CD4-positive, alpha-beta memory T cell (primary cell): Measurements from ENCODE around the gene CRYBA2. TPM values are rescaled to one million over a fixed set of nuclear protein-coding genes. Genes with fewer than 3 reads are reported as not detected.

Experiments
- CTCF ChIA-PET: fragments of 350-600 bp; sonication (Branson Sonifier 250); formaldehyde crosslinking; loops from one replicate; lab custom pipeline; 2021; ENCODE audit warnings: inconsistent platforms; ENCODE audit not compliant: partially characterized antibody; lab: Charles Lee
- POLR2A ChIA-PET: fragments of 350-600 bp; sonication (Branson Sonifier 250); formaldehyde crosslinking; loops from one replicate; lab custom pipeline; 2021; ENCODE audit not compliant: partially characterized antibody; lab: Charles Lee
- DNase-seq, 5 donors: peaks; one replicate each; pipeline versions ENCODE4 v3.0.0 to v3.0.0-alpha.2; 2020 to 2022; ENCODE audit warnings: mixed read lengths in 1 of 5
- H3K27ac ChIP-seq: one replicate; pipeline ENCODE4 v1.7.0; 2013; ENCODE audit warnings: low read depth, low read length
- H3K27me3 ChIP-seq: 2 replicates; pipeline ENCODE4 v1.7.0; 2013; ENCODE audit warnings: mild to moderate bottlenecking, low read length, moderate library complexity; ENCODE audit not compliant: insufficient read depth
- H3K36me3 ChIP-seq: 2 replicates; pipeline ENCODE4 v1.7.0; 2013; ENCODE audit warnings: mild to moderate bottlenecking, low read length, moderate library complexity; ENCODE audit not compliant: insufficient read depth
- H3K4me1 ChIP-seq: 2 replicates; pipeline ENCODE4 v1.7.0; 2013; ENCODE audit warnings: mild to moderate bottlenecking, low read length, moderate library complexity; ENCODE audit not compliant: insufficient read depth
- H3K4me3 ChIP-seq, 2 donors: one replicate each; pipeline ENCODE4 v1.7.0; 2013; ENCODE audit warnings: low read length in 2 of 2, mild to moderate bottlenecking in 1 of 2
- H3K9me3 ChIP-seq, 2 donors: one replicate each; pipeline ENCODE4 v1.7.0; 2013; ENCODE audit warnings: low read length in 2 of 2, control low read depth in 1 of 2; ENCODE audit not compliant: control insufficient read depth in 1 of 2
- H3K27ac Mint-ChIP-seq, 7 donors: one replicate each; pipeline ENCODE4 v1.8.0; 2020 to 2021; ENCODE audit warnings: mixed read lengths in 7 of 7, mild to moderate bottlenecking in 6 of 7, inconsistent platforms in 3 of 7, moderate library complexity in 3 of 7
- H3K27me3 Mint-ChIP-seq, 2 donors: one replicate each; pipeline ENCODE4 v1.8.0; 2020 to 2021; ENCODE audit warnings: mixed read lengths in 2 of 2
- H3K36me3 Mint-ChIP-seq, 2 donors: one replicate each; pipeline ENCODE4 v1.8.0; 2020 to 2021; ENCODE audit warnings: mixed read lengths in 2 of 2, inconsistent platforms in 1 of 2, mild to moderate bottlenecking in 1 of 2
- H3K4me1 Mint-ChIP-seq, 4 donors: one replicate each; pipeline ENCODE4 v1.8.0; 2020 to 2021; ENCODE audit warnings: mixed read lengths in 4 of 4, mild to moderate bottlenecking in 1 of 4
- H3K4me3 Mint-ChIP-seq, 8 donors: one replicate each; pipeline ENCODE4 v1.8.0; 2020 to 2021; ENCODE audit warnings: mixed read lengths in 8 of 8, mild to moderate bottlenecking in 7 of 8, moderate library complexity in 6 of 8, inconsistent platforms in 3 of 8
- H3K9me3 Mint-ChIP-seq, 8 donors: one replicate each; pipeline ENCODE4 v1.8.0; 2020 to 2021; ENCODE audit warnings: mixed read lengths in 8 of 8, mild to moderate bottlenecking in 5 of 8, inconsistent platforms in 3 of 8, moderate library complexity in 1 of 8
- intact Hi-C: fragments of 100-400 bp; cut with micrococcal nuclease; formaldehyde crosslinking; loops from one replicate; pipeline ENCODE4 v1.15.1; 2023
- polyA plus RNA-seq, 2 donors: library from polyadenylated mRNA; unstranded; fragments of 300-500 nt; fragmentation: Illumina TruSeq; gene quantifications; one replicate each; pipeline ENCODE4 v1.2.3, GENCODE V29; 2021
- total RNA-seq, 2 experiments: library from RNA; stranded (reverse); gene quantifications; one replicate each; pipeline ENCODE4 v1.2.3, GENCODE V29; 2021

Gene CRYBA2
- total and polyA plus RNA-seq, 4 experiments from 2014 or later, result not detected

- no peaks in the 10 kb centered on the region for H3K36me3 Mint-ChIP-seq
- CTCF ChIA-PET, result interaction anchor here (0.6 to 4.2 kb wide), 8 partner anchors 10 to 988 kb away, joined by 3 to 14 read pairs (median 3); no protein-coding TSS in a partner anchor
- H3K27ac Mint-ChIP-seq, result no peak overlapping the region
- peaks cover 0 to 7% (median 3%) of the 10 kb centered on the region in 4 donors for H3K4me1 Mint-ChIP-seq
- Histone ChIP-seq H3K27me3 (peaks cover 12% of the 10 kb centered on the region), H3K27ac (no peak overlapping the region), H3K4me3 (no peak overlapping the region), H3K9me3 (no peaks in the 10 kb centered on the region), H3K36me3 (no peaks in the 10 kb centered on the region), H3K4me1 (peaks cover 8% of the 10 kb centered on the region)
- DNase-seq, result no peak
- intact Hi-C loops, result no loop called here
- peaks cover 0 to 3% (median 0%) of the 10 kb centered on the region in 8 donors for H3K9me3 Mint-ChIP-seq
- no peak overlapping the region for H3K4me3 Mint-ChIP-seq
- peaks cover 48 to 68% of the 10 kb centered on the region in 2 donors for H3K27me3 Mint-ChIP-seq
- POLR2A ChIA-PET, result no interaction called here
These were observed 18.0 kb downstream of the CRYBA2 start for GRCh38 chr2:218975060-218975777.

- H3K27me3 ChIP-seq, result peaks cover 12% of the 10 kb centered on the region
These were observed 22.3 kb downstream of the CRYBA2 start for GRCh38 chr2:218970894-218971293.

GRCh38 chr2:218964041-218964771 lies 29.0 kb downstream of the CRYBA2 start:
- Mint-ChIP-seq H3K27ac (no peak overlapping the region), H3K4me1 (peaks cover 8 to 24% (median 10%) of the 10 kb centered on the region in 4 donors), H3K27me3 (peaks cover 51% of the 10 kb centered on the region in 2 donors), H3K36me3 (no peaks in the 10 kb centered on the region), H3K9me3 (peaks cover 0 to 8% (median 1%) of the 10 kb centered on the region in 8 donors), H3K4me3 (no peak overlapping the region)
- H3K9me3 ChIP-seq, result no peaks in the 10 kb centered on the region
- DNase-seq, result no peak
- intact Hi-C loops, result no loop called here
- H3K4me3 ChIP-seq, result no peak overlapping the region
- H3K36me3 ChIP-seq, result no peaks in the 10 kb centered on the region
- CTCF ChIA-PET, result interaction anchor here (2.1 to 2.4 kb wide), 2 partner anchors 11 to 13 kb away, joined by 6 to 7 read pairs; no protein-coding TSS in a partner anchor
- peaks cover 39% of the 10 kb centered on the region for H3K27me3 ChIP-seq
- H3K4me1 ChIP-seq, result peaks cover 26% of the 10 kb centered on the region
- POLR2A ChIA-PET, result no interaction called here
- no peak overlapping the region for H3K27ac ChIP-seq

More at GRCh38 chr2:218970894-218971293, 22.3 kb downstream of the CRYBA2 start:
- Histone ChIP-seq H3K9me3 (no peaks in the 10 kb centered on the region), H3K4me3 (no peak overlapping the region), H3K27ac (no peak overlapping the region), H3K4me1 (no peaks in the 10 kb centered on the region), H3K36me3 (no peaks in the 10 kb centered on the region)
- ChIA-PET POLR2A (no interaction called here), CTCF (interaction anchor here (1.8 kb wide), 1 partner anchor 9 kb away, joined by 7 read pairs; no protein-coding TSS in a partner anchor)
- intact Hi-C loops, result no loop called here
- Mint-ChIP-seq H3K27ac (no peak overlapping the region), H3K4me1 (no peaks in the 10 kb centered on the region), H3K36me3 (no peaks in the 10 kb centered on the region), H3K9me3 (peaks cover 0 to 2% (median 0%) of the 10 kb centered on the region in 8 donors), H3K4me3 (no peak overlapping the region), H3K27me3 (peaks cover 35 to 48% of the 10 kb centered on the region in 2 donors)
- no peak for DNase-seq

DNA sequence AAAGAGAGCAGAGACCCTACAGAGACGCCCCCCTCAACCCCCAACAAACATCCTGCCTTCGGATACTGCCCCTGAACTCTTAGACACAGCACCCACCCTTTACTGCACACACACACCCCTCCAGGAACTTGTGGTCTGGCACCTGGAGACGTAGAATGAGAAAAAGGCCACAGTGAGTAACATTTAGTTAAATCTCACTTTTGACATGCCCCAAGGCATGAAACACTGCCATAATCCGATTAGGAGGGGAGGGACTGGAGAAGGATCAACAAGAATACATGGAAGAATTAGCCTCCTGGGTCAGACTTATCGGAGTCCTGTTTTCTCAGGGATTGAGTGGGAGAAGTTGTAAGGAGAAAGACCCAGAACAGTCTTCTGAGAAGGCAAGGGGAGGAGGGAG lies 29.6 kb downstream of the CRYBA2 start:
- intact Hi-C loops, result no loop called here
- no peak overlapping the region for H3K4me3 Mint-ChIP-seq
- POLR2A ChIA-PET, result no interaction called here

GRCh38 chr2:218962859-218963492 lies 30.2 kb downstream of the CRYBA2 start:
- peaks cover 47% of the 10 kb centered on the region for H3K27me3 ChIP-seq
- POLR2A ChIA-PET, result no interaction called here
- H3K9me3 ChIP-seq, result no peaks in the 10 kb centered on the region
- peaks cover 27% of the 10 kb centered on the region for H3K4me1 ChIP-seq
- DNase-seq, result peak; percentile 46 to 59 (median 53)
- H3K36me3 Mint-ChIP-seq, result no peaks in the 10 kb centered on the region
- H3K27me3 Mint-ChIP-seq, result peaks cover 56% of the 10 kb centered on the region in 2 donors
- no peak overlapping the region for H3K4me3 ChIP-seq
- H3K27ac Mint-ChIP-seq, result peak overlapping the region in 1 of 7 donors; percentile 27
- peaks cover 0 to 8% (median 1%) of the 10 kb centered on the region in 8 donors for H3K9me3 Mint-ChIP-seq
- CTCF ChIA-PET, result no interaction called here
- intact Hi-C loops, result no loop called here
- H3K4me3 Mint-ChIP-seq, result peak overlapping the region in 2 of 8 donors; percentile 30 to 52
- peaks cover 8 to 31% (median 17%) of the 10 kb centered on the region in 4 donors for H3K4me1 Mint-ChIP-seq
- no peak overlapping the region for H3K27ac ChIP-seq
- H3K36me3 ChIP-seq, result no peaks in the 10 kb centered on the region

More for the DNA sequence above, 29.6 kb downstream of the CRYBA2 start:
- CTCF ChIA-PET, result no interaction called here
- peaks cover 41% of the 10 kb centered on the region for H3K27me3 ChIP-seq
- no peaks in the 10 kb centered on the region for H3K9me3 ChIP-seq
- no peak overlapping the region for H3K27ac ChIP-seq
- Mint-ChIP-seq H3K27me3 (peaks cover 53 to 54% of the 10 kb centered on the region in 2 donors), H3K4me1 (peaks cover 8 to 30% (median 14%) of the 10 kb centered on the region in 4 donors), H3K9me3 (peaks cover 0 to 8% (median 1%) of the 10 kb centered on the region in 8 donors), H3K27ac (peak overlapping the region in 1 of 7 donors; percentile 49), H3K36me3 (no peaks in the 10 kb centered on the region)
- H3K4me3 ChIP-seq, result no peak overlapping the region
- H3K4me1 ChIP-seq, result peaks cover 27% of the 10 kb centered on the region
- DNase-seq, result no peak
- no peaks in the 10 kb centered on the region for H3K36me3 ChIP-seq

DNA sequence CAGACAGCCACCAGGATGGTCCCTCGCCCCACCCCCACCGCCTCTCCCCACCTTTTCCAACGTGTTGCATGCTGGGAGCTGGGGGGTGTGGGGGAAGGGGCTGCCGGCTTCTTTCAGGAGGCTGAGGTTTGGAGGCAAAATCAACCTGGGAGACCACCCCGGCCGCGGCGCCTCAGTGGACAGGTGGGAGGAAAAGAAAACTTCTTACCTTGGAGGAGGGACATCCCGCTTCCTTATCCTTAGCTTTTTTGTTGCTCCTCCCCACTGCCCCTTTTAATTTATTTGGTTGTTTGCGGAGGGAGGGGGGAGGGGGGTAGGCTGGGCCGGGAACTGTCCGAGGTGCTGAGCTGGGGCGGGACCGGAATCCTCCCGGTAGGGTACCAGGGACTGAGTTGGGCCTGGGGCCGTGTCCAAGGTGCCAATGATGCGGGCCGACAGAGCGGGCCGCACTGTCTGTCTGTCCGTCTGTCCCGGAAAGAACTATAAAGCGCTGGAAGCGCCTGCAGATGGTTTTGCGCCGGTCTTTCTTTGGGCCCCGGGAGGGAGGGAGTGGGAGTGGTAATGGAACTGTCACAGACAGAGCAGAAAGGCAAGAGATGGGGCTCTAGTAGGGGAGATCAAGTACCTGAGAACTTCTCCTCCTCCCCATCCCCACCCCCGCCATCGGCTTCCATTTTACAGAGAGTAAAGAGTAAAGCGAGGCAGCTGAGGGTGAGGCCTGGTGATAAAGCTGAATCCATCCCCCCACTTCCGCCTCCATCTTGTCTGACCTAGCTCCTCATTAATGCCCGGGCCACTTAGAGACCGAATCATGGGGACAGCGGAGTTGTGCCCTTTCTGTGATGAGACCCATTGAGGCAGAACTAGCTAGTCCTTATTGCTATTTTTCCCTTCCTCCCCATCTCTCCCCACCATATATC lies 31.3 kb downstream of the CRYBA2 start:
- ChIA-PET CTCF (no interaction called here), POLR2A (no interaction called here)
- Mint-ChIP-seq H3K9me3 (peaks cover 0 to 8% (median 1%) of the 10 kb centered on the region in 8 donors), H3K27ac (no peak overlapping the region), H3K27me3 (peaks cover 61 to 62% of the 10 kb centered on the region in 2 donors), H3K36me3 (no peaks in the 10 kb centered on the region), H3K4me3 (peak overlapping the region in 3 of 8 donors; percentile 10 to 56 (median 30)), H3K4me1 (peaks cover 8 to 31% (median 19%) of the 10 kb centered on the region in 4 donors)
- no peaks in the 10 kb centered on the region for H3K36me3 ChIP-seq
- H3K4me1 ChIP-seq, result peaks cover 27% of the 10 kb centered on the region
- intact Hi-C loops, result no loop called here
- no peaks in the 10 kb centered on the region for H3K9me3 ChIP-seq
- no peak overlapping the region for H3K4me3 ChIP-seq
- no peak for DNase-seq
- peaks cover 48% of the 10 kb centered on the region for H3K27me3 ChIP-seq
- no peak overlapping the region for H3K27ac ChIP-seq
